HG02759 (cell line): ENCODE data around the gene PLB1.

Experiments
- ATAC-seq: cut with Tn5 transposase; IDR thresholded peaks from one replicate; pipeline ENCODE4 v1.9.1; 2021; ENCODE audit warnings: mild to moderate bottlenecking, moderate library complexity; ENCODE audit not compliant: unreplicated experiment

The PLB1 gene, protein sequence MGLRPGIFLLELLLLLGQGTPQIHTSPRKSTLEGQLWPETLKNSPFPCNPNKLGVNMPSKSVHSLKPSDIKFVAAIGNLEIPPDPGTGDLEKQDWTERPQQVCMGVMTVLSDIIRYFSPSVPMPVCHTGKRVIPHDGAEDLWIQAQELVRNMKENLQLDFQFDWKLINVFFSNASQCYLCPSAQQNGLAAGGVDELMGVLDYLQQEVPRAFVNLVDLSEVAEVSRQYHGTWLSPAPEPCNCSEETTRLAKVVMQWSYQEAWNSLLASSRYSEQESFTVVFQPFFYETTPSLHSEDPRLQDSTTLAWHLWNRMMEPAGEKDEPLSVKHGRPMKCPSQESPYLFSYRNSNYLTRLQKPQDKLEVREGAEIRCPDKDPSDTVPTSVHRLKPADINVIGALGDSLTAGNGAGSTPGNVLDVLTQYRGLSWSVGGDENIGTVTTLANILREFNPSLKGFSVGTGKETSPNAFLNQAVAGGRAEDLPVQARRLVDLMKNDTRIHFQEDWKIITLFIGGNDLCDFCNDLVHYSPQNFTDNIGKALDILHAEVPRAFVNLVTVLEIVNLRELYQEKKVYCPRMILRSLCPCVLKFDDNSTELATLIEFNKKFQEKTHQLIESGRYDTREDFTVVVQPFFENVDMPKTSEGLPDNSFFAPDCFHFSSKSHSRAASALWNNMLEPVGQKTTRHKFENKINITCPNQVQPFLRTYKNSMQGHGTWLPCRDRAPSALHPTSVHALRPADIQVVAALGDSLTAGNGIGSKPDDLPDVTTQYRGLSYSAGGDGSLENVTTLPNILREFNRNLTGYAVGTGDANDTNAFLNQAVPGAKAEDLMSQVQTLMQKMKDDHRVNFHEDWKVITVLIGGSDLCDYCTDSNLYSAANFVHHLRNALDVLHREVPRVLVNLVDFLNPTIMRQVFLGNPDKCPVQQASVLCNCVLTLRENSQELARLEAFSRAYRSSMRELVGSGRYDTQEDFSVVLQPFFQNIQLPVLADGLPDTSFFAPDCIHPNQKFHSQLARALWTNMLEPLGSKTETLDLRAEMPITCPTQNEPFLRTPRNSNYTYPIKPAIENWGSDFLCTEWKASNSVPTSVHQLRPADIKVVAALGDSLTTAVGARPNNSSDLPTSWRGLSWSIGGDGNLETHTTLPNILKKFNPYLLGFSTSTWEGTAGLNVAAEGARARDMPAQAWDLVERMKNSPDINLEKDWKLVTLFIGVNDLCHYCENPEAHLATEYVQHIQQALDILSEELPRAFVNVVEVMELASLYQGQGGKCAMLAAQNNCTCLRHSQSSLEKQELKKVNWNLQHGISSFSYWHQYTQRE (N-terminal part only)

GRCh38 chr2:28495551-28496250 is at the start of gene PLB1:
PLB1 (plus strand) TSS chr2:28496060; CDS start chr2:28496115, 55 bp downstream.
- ATAC-seq = no peak

DNA sequence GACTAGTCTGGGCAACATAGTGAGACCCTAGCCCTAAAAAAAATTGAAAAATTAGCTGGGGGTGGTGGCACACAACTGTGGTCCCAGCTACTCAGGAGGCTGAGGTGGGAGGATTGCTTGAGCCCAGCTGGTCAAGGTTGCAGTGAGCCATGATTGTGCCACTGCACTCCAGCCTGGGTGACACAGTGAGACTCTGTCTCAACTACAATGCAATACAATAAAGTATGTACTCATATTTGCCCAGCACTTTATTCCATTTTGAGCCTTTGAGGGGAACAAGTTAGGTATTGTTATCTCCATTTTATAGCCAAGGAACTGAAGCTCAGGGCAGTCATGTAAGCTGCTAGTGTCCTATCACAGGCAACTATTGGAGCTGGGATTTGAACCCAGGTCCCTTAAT is 49.3 kb upstream of the PLB1 start:
- ATAC-seq = no peak

DNA sequence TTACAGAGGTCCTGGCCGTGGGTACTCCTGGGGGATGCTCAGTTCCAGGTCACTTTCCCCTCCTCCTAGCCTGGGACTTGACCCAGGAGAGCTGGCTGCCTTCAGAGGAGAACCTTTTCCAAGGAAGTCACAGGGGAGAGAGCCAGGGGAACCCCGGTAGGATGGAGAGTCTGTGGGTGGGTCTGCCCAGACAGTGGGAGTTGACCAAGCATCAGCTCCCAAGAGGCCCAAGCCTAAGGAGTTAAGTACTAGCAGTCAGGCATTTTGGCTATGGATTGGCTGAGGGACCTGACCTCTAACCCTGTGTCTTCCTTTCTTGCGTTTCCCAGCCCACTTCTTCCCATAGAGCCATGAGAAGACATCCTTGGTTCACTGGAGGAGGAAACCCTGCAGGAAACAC is 48.8 kb upstream of the PLB1 start:
- ATAC-seq = no peak

DNA sequence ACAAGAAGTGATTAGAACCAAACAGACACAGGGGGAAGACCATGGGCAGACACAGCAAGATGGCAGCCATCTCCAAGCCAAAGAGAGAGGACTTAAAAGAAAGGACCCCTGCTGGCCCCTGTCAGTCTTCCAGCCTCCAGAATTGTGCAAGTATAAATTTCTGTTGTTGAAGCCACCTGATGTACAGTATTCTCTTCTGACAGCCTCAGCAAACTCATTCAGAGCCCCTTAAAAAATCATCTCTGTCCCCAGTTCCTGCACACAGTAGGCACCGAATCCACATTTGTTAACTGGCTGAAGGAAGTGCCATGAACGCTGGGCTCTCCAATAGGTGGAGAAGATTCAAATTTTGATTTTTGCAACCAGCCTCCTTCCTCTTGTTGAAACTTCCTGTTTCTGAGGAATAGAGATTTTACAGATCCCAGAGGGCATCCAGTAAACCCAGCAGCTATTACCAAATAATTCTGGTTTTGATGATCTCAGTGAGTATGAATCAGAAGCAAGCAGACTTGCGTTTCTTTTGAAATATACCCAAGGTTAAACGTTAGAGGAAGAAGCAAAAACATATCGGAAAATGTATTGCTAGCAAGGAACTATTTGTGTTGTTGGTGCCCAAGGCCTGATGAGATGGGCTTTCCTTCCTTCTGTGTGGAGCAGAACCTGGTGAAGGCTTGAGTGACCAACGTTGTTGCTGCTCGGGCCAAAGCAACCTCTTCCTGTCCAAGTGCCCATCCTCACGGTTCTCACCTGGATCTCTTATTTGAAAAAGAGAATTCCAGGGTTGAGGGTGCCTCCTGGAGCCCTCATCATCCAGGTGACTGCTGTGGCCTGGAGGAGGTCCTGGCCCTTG is 47.7 kb upstream of the PLB1 start:
- no peak for ATAC-seq

DNA sequence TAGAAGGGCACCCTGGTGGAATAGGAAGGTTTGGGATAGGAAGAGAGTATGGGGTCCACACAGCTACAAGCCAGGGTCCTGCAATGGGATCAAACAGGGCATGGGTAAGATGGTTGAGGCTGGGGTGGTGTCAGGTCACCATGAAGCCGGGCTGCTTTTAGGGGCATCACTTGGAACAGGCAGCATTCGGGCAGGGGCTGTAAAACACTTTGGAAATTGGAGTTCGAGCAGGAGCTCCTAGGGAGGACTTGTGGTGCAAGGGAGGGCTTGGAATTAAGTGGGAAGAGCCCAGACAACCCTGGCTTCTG is 47.1 kb upstream of the PLB1 start:
- no peak for ATAC-seq

- ATAC-seq = no peak
Observed at GRCh38 chr2:28449126-28449487, 46.8 kb upstream of the PLB1 start.

GRCh38 chr2:28449488-28450395 is 46.1 kb upstream of the PLB1 start:
- no peak for ATAC-seq

DNA sequence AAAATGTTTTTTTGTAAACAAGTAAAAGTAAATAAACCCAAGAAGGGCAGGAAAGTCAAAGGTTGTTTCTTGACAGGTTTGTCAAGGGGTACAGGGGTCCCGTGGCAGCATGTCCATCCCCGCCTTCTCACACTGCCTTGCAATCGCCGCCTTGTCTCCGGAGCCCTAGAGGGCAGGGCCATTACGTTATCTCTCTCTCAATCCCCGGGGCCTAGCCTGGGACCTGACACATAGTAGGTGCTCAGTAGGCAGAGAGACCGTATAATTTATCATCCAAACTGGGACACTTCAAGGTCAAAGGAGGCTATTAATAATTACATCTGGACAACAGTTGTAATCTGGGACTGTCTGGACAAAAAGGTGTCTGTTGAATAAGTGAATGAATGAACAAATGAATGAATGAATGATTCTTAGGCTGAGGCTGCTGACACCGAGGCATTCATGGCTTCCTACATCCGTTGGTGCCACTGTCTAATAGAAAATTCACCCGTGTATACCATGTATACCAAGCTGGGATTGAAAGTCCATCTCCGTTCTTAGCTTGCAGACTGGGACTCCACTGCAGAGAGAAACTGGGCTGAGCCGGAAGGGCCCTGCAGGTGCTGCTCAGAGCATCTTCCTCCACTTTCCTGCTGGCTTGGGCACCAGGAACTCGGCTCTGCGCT is 44.8 kb upstream of the PLB1 start:
- no peak for ATAC-seq

GRCh38 chr2:28451793-28452533 is 43.9 kb upstream of the PLB1 start:
- ATAC-seq = no peak

DNA sequence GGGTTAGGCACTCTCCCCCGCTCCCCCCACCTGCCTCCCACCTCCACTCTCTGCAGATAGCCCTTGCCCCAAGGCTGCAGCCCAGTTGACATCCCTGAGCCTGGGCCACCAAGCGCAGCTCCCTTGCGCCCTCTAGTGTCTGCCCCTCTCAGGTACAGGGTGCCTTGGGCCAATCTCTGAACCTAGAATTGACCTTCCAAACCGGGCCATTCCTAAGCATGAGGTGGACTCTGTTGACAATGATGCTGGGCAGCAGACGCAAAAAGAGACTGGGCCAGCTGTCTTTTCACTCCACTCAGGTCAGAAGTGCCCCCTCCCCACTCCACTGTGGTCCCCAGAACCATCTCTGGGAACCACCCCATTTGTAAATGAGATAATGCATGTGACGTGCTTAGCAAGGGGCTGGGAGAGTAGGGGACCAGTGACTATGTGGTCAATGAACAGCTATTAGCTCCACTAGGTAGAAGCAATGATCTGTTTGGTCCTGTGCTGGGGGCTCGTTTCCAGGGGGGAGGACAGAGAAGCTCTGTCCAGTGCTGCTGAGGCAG is 43.3 kb upstream of the PLB1 start:
- no peak for ATAC-seq

DNA sequence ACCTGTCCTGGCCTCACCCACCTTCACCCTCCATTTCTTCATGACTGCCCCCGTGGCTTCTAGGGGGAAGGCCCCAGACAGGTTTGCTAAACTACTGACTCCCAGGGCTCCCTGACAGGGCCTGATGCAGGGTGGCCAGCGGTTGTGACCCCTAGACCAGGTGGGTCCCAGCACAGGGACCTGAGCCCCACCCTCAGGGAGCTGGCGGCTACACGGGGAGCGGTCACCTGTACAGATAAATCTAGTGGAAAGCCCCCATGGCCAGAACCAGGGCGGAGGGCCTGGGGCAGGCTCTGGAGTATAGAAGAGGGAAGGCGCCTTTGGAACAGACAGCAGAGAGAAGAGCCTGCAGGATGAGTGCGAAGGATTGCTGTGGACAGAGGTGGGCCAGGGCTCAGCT is 42.5 kb upstream of the PLB1 start:
- ATAC-seq = no peak

- no peak for ATAC-seq
Observed at GRCh38 chr2:28454016-28454930, 41.6 kb upstream of the PLB1 start.

DNA sequence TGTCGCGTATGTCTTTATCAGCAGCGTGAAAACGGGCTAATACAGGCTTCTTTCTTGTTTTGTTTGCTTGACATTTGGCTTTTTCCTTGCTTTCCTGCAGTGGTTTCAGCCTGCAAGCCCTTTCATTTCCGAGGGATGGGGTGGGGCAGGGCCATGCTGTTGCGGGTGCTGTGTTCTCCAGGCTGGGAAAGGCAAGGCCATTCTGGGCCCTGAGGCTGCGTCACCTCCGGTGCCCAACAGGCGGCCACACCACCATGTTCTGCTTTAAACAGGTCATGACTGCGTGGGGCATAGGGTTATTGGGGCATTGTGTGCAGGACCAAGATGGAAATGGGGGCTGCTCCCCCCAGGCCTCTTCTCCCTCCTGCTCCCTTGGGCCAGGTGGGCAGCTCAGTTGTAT is 38.6 kb upstream of the PLB1 start:
- no peak for ATAC-seq

DNA sequence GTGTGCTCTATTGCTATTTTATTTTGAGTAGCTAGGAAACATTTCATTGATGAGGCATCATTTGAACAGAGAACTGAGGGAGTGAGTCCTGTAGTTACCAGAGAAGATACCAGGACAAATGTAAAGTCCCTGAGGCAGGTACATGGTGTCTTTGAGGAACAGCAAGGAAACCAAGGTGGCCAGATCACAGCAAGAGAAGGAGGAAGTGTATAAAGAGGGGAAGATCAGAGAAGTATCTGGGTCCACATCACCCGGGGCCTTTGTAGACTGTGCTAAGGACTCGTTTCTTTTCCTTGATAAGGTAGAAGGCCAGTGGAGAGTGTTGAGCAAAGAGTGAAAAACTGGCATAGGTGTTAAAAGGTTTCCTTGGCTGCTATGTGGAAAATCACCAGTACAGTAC is 34.8 kb upstream of the PLB1 start:
- ATAC-seq = no peak

- ATAC-seq = no peak
Observed at GRCh38 chr2:28462122-28462521, 33.7 kb upstream of the PLB1 start.

- ATAC-seq = no peak
Observed at GRCh38 chr2:28463211-28463816, 32.5 kb upstream of the PLB1 start.
